Measurements from ENCODE around the gene POC5.
A peak's percentile ranks its signal among the peaks of the same experiment; 100 is the strongest.

Gene POC5

GRCh38 chr5:75659791-75660450 lies 57.3 kb downstream of the POC5 start:
- ATAC-seq: no peak

DNA sequence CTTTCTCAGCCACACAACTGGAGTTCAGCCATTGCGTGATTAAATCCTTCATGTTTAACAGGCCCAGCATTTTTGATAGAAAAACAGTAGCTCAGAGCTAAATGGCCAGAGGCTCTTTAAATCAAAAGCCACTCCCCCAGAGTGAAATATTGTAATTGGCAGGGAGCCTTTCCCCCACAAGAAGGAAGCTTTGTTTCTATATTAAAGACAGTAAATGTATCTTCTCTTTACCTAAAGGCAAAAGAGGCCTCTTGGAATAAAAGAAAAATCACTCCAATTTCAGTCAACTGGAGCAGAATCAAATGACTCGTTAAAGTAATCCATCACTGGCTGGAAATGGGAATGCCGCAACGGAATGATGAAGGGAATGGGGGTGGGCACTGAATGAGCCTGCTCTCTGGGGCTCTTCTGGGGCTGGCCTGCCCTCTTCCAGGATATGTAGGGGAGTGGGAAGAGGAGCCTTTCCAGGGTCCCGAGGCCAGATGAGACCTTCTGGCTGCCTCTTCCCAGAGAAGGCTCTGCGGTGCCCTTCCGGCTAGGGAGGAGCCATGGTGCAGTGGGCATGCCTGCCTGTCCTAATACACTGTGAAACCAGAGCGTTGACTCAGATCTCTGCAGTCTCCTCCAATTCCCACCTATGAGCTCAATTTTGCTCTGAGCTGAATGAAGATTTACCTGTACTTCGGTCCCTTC lies 60.8 kb downstream of the POC5 start:
- no peak for ATAC-seq

GRCh38 chr5:75654693-75655295 lies 62.4 kb downstream of the POC5 start:
- no peak for ATAC-seq

DNA sequence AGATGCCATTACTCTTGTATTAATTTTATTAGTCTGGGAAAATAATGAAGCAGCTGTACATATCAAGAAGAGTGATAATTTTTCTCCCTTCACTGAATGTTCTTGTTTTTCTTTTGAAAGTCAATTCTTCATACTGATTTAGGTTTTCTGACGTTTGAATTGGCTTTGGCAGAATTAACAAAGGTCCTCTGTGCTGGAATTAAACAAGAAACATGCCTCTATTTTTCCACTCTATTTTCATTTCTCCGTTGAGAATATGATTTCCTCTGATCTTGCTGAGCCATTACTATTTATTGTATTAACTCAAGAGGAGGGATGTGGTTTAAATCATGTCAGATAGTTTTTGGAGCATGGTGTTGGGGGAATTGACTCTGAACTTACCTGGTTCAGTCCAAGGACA lies 63.7 kb downstream of the POC5 start:
- ATAC-seq: no peak

- ATAC-seq: no peak
Observed at GRCh38 chr5:75651575-75652238, 65.5 kb downstream of the POC5 start.

- ATAC-seq: peak in 1 of 2 donors; percentile 27
Observed at GRCh38 chr5:75648712-75649111, 68.5 kb downstream of the POC5 start.

GRCh38 chr5:75640826-75641225 lies 76.4 kb downstream of the POC5 start:
- no peak for ATAC-seq

GRCh38 chr5:75640395-75640794 lies 76.8 kb downstream of the POC5 start:
- no peak for ATAC-seq

DNA sequence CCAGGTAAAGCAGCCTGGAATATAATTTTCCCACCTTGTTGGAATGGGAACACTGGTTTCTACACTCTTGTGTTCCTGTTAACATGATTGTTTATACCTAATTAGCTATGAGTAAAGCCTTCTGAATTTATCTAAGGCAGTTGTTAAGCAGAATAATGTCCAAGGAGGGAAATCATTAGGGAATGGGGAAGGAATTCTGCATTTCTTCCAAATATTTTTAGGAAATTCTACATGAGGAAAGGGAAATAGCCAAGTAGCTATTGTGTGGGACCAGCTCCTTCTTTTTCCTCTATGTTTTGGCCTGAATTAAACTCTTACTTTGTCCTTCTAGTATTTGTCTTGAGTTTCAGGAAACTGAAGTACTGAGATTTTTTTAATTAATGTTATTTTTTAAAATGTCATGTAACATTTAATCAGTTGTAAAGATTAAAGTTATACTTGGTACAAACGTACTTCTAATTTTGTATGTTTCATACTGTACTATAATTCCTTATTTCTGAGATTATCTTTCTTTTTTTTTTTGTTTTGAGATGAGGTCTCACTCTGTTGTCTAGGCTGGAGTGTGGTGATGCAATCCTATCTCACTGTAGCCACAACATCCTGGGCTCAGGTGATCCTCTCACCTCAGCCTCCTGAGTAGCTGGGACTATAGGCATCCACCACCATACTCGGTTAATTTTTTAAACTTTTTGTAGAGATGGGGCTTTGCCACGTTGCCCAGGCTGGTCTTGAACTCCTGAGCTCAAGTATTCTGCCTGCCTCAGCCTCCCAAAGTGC lies 77.5 kb downstream of the POC5 start:
- no peak for ATAC-seq

GRCh38 chr5:75637949-75638348 lies 79.3 kb downstream of the POC5 start:
- ATAC-seq: no peak

DNA sequence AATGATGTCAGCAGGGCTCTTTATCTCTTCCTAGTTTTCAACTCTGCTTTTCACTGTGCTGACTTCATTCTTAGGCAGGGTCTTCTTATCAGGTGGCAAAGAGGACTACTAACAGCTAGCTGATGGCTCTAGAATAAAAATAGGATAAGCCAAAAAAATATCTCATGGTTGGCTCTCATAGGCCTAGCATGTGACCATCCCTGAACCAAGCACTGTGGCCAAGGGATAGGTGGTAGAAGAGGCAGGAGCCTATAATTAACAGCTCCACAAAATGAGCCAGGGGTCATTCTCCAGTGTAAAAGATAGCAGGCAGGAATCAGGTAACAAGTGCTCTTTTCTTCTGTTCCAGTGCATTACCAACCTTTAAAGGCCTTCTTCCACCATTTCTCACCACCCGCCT lies 84.9 kb downstream of the POC5 start:
- no peak for ATAC-seq

DNA sequence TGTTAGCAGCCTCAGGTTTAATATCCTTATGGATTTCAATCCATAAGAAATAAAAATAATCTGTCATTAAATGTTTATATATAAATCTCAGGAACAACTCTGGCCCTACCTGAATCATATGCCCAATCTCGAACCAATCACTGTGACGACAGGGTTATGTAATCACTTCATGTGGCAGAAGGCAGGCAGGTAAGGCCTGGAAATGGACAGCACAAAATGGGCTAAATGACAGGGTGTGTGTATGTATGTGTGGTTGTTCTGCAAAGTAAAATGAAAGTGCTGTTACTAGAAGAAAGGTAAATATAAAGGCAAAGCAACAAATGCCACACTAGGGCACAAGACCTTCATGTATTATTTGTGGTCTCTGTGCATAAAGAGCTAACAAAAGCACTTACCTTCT lies 86.4 kb downstream of the POC5 start:
- no peak for ATAC-seq

- no peak for ATAC-seq
Observed at GRCh38 chr5:75627801-75628200, 89.4 kb downstream of the POC5 start.

DNA sequence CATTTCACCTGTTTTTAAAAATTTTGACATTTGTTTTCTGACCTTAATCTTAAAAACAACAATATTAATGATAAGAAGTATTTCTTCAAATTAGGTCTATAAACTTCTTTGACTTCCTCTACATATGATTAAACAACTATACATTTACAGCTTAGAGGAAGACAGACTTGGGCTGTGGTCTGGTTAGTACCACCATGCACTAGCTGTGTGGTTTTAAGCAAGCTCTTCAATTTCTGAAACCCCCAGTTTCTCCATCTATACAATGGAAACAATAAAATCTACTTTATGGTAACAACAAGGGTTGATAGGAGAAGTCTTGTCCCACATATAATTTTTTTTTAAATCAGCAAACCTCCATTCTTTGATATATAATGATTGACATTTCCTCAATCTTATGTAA lies 90.3 kb downstream of the POC5 start:
- ATAC-seq: no peak
